NAMALWA (cell line): ENCODE data around the gene IGF2BP3.
A peak's percentile ranks its signal among the peaks of the same experiment; 100 is the strongest.
"Not testable (repeated sequence)": the region's sequence is repeated elsewhere in the genome, so short reads cannot be mapped to it uniquely, and the experiment has no call there.

Experiments used
- DNase-seq: peaks from one replicate; pipeline ENCODE4 v3.0.0-alpha.2; 2015; ENCODE audit warnings: low spot score

The IGF2BP3 gene

DNA sequence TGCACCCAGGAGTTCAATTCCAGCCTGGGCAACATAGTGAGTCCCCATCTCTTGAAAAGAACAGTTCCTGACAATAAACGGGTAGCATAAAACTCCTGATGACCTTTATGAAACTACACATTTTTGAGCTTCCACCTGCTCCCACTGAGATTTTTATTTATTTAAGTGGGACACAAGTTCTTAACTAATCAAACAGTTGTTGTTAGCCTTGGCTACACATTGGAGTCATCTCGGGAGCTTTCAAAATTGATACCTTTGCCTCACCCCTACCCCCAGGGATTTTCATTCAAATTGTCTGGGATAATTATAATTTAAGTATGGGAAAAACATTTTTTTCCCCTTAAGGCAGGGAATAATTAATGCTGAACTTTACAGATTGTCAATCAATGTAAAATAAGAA lies 131.9 kb downstream of the IGF2BP3 start:
- DNase-seq, result no peak

DNA sequence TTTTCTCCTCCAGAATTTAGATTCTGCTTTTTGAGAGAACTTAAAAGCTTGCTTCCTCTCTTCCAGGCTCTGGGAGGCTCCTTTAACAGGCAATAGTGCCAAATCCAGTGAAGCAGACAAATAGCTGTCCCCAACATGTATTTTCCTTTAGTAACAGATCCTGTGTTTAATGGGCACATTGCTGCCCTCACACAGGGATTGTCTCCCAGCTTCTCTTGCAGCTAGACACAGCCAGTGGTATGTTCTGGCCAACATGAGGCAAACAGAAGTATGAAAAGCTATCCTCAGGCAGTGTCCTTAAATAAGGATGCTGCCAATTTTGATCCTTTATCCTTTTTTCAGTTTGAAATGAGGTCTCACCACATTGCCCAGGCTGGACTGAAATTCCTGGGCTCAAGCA lies 132.9 kb downstream of the IGF2BP3 start:
- DNase-seq, result no peak

DNA sequence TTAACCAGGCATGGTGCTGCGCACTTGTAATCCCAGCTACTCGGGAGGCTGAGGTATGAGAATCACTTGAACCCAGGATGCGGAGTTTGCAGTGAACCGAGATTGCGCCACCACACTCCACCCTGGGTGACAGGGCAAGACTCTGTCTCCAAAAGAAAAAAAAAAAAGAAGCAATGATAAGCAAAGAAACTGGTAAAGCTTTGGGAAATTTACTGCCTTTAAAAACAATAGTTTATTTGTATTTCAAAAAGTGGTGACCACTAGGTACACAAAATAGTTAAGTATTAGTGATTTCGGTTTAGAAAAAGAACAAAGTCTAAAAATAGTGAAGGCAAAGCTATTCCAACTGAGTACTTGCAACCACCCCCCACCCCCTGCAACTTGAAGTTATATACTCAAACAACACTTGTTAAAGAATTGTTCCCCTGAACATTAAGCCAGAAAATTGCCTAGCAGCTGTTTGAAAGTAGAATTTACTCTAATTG lies 133.4 kb downstream of the IGF2BP3 start:
- no peak for DNase-seq

DNA sequence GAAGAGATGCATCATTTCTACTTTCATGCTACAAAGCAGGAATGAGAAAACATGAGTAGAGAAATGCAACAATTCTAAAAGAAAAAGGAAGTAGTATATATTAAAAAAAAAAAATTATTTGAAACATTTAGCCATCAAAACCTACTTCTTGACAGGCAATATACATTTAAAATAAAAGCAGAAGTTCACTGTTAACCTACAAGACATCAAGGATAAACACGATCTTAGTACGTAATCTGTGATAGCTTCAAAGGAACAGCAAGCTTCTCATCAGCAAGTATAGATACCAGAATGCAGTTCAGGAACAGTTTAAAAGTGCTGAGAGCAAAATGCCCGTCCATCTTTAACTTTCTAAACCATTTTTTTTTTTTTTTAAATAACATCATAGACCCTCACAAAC lies 134.2 kb downstream of the IGF2BP3 start:
- DNase-seq, result no peak

DNA sequence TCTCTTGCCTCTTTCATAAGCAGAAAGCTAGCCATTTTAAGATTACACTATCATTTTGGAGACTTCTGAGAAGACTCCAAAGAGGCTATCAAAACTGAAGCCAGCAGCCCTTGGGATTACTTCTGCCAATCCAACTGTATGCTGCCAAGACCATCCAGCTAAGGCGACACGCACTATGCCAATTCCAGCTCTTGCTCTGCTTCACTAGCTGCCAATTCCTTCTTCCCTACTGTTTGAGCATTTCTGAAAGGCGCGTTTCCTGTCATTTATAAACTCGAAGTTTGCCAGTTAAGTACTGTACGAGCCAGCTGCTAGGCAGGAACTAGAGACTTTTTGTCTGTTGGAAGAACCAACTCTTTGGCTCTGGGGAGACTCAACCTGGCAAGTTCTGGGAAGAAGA lies 134.7 kb downstream of the IGF2BP3 start:
- no peak for DNase-seq

DNA sequence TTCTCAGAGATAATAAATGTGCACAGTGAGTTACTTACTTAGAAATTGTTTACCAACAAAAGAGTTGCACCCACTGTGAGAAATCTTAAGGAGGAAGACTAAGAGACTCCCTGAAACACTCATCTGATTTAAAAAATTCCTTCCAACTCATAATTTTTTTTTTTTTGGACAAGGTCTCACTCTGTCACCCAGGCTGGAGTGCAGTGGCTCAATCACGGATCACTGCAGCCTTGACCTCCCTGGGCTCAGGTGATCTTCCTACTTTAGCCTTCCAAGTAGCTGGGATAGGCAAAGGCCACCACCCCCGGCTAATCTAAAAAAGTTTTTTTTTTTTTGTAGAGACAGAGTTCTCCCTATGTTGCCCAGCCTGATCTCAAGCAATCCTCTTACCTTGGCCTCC lies 135.2 kb downstream of the IGF2BP3 start:
- no peak for DNase-seq

DNA sequence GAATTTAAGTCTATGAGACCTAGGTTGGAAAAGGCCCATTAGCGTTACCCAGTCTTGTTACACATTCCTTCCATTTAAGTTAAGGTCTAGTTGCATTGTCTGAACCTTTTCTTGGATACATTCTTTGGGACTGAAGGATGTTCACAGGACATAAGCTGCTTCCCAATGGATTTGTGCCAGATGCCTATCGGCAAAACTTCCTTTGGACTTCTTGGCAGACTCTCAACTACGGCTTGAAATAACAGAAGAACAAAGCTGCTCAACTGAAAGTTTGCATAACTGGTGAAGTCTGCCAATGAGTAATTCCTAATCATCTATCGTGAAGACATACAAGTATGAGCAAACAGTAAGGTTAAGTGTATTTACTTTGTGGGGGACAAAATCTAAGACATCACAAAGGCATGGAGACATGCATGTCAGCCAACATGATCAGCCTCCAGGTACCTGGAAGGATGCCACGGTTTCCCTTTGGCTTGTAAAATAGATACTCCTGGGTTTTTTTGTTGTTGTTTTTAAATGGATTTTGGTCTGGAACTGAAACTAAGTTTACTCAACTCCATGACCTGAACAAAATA lies 135.7 kb downstream of the IGF2BP3 start:
- DNase-seq, result no peak

DNA sequence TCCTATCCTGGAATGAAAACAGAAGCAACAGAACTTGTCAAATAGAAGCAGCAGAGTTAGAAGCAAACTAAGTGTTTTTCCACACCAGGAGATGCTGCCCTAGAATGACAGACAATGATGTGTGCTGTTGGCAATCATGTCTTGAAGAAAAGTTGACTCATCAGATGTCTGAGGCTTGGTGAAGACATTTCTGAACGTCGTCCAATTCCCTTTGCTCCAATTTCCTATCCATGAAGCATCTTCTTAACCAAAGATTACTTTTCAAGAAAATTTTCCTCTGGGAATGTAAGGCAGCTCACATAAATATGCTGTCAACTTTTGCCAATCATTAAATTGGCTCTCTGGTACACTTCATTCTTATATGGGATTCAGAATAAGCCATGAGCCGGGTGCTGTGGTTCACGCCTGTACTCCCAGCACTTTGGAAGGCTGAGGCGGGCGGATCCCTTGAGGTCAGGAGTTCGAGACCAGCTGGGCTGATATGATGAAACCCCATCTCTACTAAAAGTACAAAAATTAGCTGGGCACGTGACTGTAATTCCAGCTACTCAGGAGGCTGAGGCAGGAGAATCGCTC lies 136.5 kb downstream of the IGF2BP3 start:
- no peak for DNase-seq

DNA sequence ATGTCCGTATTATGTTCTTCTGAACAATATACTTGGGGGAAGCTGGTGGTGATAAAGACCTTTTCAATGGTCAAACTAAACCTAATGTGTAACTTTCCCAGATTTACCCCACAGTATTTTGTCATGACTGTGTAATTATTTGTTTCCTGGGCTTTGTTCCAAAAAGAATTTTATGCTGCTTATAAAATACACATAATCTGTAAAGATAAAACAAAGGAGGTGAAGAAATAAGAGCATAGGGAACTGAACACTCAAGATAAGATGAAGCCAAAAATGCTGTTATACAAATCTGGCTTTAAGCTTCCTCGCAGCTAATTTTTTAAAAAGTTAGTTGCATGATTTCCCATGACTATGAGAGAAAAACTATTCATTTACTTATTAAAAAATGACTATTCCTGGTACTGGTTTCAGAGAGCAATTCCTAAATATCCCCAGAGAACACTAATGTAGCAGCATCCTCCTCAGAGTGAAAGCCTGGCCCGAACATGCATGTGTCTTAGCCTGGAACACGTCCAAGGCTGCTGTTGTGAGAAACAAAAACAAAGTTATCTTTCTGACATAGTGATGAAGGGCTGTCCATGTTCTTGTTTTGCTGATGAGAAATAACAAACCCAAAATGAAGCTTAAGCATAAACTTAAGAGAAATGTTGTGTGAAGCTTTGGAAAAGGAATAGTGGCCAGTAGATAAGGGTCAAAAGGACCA lies 137.2 kb downstream of the IGF2BP3 start:
- no peak for DNase-seq

DNA sequence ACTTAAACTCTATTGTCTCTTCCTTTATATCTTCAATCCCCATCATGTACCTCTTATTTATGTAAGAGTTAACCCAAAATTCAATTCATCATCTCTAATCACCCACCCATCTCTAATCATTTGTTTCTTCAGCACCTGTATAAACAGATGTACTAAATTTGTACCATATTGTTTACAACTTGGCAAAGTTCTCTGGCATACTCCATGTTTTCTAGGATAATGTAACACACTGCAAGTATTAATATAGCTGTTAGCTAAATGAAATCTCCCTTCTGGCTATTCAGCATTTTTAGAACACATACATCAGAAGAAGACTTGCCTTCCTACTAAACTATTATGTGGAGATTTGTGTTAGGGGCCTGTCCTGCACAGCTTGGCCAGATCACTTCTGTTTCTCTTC lies 138.1 kb downstream of the IGF2BP3 start:
- DNase-seq, result no peak

DNA sequence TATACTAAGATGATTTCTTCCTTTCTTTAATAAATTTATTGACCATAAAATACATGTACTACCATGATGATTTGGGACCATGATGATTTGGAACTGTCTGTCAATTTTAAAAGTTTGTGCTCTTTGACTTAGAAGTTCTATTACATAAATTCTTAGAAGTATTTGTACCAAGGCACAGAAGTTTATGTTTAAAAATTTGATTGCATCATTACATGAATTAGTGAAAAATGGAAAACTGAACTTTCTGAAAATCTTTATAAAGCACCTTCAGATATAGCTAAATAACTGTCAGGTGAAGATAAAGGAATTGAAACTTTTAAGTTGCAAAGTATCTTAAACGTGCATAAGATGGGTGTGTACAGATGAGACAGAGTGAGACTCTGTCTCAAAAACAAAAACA lies 139.2 kb downstream of the IGF2BP3 start:
- DNase-seq, result no peak

DNA sequence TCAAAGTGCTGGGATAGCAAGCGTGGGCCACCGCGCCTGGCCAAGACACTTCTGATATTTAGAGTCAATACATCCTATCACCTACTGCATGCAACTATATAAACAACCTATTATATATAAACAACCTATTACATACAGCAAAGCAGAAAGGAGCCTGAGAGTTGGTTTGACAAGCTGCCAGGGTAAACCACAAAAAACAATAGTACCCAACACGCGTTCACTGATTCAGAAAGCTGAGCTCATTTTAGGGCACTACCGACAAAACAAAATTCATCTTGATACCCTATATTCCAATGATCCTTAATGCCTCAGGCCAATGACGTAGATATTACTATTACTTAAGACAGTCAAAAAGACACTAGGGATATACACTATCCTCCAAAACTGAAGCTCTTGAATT lies 154.9 kb downstream of the IGF2BP3 start:
- DNase-seq, result no peak

DNA sequence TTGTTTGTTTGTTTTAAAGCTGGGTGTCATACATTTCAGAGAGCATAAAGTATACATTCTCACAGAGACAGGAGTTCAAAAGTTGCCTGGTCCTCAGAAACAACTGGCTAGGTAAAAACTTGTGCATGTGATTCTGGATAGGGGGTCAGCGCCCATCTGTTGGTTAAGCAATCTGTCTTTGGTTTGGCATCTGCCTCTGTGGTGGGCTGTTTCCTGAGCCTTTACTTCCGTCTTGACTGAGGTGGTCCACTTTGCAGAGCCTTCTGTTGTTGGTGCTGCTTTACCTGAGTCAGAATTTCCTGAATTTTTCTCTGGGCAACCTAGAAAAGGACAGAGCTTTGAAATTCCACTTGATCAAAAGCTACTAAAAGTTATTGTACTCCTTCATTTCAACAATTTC lies 158.2 kb downstream of the IGF2BP3 start:
- not testable (repeated sequence) for DNase-seq

DNA sequence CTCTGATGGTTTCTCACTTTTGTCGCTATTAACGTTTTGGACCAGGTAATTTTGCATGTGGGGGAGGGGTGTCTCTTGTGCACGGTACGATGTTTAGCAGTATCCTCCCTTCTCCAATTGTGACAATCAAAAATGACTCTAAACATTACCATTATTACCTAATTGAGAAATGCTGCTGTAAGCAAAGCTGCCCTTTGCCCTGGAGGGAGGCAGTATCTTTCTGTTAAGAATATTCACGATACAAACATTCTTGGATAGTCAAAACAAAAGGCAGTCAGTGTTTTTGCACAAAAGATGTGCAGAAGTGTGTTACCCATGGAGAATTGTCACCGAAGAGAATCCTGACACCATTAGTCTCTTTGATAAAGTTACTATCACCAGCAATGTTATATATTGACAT lies 161.5 kb downstream of the IGF2BP3 start:
- no peak for DNase-seq

DNA sequence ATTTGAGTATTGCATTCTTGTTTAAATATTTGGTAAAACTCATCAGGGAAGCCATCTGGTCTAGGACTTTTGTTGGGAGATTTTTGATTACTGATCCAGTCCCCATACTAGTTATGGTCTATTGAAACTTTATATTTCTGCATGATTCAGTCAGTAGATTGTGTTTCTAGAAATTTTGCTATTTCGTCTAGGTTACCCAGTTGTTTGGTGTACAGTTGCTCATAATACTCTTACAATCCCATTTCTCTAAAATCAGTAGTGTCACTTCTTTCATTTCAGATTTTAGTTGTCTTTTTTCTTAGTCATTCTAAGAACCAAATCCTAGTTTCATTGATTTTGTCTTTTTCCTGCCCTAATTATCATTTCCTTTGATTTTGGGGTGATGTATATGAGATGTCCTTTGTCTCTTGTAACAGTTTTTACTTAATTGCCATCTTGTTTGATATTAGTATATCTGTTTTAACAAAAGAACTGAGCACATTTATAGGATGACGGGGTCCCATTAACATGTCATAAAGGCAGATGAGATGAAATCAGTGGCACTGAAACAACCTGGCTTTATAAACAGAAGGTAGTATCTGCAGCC lies 163.3 kb downstream of the IGF2BP3 start:
- DNase-seq, result no peak

DNA sequence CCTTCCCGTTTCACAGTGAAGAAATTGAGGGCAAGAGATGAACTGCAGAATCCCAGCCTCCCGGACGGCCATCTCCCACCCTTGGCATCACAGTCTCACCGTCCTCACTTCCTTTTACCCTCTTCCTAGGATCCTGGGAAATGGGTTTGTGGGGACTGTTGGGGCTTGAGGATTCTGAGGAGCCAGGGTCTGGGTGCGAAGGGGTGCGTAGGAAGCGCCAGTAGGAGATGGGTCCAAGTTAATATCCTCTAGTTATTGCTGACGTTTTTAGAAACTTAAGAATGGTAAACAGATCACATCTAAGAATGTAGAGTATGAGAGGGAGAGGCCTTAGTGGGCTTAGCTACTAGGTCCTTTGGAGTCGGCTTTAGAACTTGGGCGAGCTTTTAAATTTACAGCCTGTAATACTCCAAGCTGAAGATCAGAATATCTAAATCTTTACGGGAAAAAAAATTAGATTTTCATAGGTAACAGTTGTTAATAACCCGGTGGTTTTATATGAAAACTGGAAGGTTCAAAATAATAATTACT lies 170.5 kb downstream of the IGF2BP3 start:
- no peak for DNase-seq

DNA sequence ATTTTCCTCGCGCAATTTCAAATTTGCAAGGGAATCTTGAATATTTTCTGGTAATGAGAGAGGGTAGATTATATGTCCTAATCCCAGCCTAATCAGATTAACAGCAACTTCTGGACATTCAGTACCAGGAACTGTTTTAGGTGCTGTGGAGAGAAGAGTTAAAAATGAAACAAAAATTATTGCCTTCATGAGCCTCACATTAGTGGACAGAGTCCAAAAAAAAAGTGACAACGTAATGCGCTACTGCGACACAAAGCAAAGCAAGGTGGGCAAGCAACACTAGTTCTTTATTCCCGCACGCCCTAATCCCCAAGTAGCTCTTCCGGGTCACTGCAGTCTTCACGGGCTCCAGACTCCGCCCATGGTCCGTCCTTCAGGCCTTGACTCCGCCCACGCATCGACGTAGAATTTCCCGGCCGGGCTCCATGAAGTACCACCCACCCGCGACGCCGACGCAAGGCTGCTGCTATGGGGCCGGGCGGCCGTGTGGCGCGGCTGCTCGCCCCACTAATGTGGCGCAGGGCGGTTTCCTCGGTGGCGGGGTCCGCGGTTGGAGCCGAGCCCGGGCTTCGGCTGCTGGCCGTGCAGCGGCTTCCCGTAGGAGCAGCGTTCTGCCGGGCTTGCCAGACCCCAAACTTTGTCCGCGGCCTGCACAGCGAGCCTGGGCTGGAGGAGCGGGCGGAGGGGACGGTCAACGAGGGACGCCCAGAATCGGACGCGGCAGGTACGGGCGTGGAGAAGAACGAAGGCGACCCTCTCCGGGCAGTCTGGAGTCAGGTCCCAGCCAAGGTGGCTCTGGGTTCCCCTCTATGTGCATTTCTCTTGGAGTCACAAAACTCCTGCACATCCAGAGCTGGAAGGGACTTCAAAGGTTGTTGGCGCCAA lies 171.2 kb downstream of the IGF2BP3 start, which contains the start of gene MALSU1:
Gene MALSU1 (plus strand): TSS at position 455 of the 885 bp plus-strand sequence. CDS start 14 bp downstream, at position 469.
- peak; percentile 99 for DNase-seq

DNA sequence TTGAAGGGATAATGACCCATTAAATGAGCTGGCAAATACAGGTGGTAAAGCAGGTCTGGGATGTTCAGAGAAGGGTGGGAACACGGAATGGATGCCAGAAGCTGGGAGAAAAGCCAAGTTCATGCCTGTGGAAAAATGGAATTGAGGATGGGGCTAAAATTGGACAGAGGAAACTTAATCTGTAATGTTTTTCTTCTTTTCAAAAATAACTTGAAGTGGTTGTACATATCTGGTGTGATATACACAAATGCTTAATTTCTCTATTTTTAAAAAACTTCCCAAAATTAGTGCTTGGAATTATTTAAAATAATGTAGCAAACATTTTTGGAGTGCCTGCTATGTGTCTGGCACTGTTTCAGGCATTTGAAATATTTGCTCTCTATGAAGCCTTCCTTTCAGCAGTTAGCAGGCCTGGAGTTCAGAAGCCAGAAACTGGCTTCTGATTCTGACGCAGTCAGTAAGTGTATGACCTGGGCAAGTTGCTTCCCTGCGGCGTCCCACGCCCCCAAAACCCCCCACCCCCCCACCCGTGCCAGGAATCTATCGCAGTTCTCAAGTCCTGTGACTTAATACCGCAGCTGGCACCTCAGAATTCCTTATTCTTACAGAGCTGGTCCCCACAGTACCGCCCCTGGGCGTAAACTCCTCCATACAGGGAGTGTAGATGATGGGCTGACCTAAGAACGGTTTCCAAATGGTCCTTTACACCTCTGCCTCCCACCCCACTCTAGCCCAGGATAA lies 172.0 kb downstream of the IGF2BP3 start:
- no peak for DNase-seq

DNA sequence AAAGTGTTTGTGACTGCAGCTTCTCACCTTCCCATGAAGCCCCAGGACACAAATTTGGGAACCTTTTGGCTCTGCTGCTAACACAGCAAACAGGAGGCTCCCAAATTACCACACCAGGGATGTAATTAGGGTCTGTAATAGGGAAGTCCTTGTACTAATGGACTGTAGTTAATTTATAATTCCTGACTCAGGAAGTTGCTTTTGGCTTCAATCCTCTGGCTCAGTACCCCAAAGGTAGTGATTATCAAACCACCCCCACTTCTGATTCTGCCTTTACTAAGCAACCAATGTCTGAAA lies 174.9 kb downstream of the IGF2BP3 start:
- no peak for DNase-seq

DNA sequence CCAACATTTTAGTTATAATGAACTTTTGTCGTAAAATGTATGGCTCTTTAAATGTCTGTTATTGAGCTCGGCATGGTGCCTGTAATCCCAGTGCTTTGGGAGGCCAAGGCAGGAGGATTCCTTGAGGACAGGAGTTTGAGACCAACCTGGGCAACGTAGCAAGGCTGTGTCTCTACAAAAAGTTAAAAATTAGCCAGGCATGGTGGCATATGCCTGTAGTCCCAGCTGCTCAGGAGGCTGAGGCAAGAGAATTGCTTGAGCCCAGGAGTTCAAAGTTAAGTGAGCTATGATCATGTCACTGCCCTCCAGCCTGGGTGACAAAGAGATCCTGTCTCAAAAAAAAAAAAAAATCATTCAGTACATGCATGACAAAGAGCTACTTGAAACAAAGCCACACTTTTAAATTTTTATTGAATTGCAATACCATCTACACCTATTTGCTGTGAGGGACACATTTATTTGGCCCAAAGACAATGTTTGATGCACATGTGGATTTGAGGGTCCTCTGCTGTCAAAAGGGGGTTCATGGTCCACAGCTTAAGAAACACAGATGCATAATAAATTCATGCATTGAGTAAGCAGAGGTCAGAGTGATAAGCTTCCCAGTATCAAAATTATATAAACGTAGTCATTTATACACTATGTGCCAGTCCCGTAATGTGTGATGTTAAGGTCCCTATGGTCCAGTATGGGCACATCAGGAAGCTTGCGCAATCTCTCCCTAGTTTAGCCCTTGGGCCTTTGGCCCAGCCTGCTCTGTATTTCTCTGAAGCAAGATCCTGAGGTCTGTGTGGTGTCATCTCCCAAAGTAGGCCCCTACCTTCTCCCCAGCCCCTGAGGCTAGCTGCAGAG lies 175.5 kb downstream of the IGF2BP3 start:
- DNase-seq, result no peak
